HG03432 (cell line): ENCODE results near the gene ZFP36.
"Not testable (repeated sequence)": the region's sequence is repeated elsewhere in the genome, so short reads cannot be mapped to it uniquely, and the experiment has no call there.

Experiments
- ATAC-seq: cut with Tn5 transposase; IDR thresholded peaks from one replicate; pipeline ENCODE4 v1.9.1; 2021; ENCODE audit warnings: mild to moderate bottlenecking, moderate library complexity; ENCODE audit not compliant: unreplicated experiment

The ZFP36 gene

DNA sequence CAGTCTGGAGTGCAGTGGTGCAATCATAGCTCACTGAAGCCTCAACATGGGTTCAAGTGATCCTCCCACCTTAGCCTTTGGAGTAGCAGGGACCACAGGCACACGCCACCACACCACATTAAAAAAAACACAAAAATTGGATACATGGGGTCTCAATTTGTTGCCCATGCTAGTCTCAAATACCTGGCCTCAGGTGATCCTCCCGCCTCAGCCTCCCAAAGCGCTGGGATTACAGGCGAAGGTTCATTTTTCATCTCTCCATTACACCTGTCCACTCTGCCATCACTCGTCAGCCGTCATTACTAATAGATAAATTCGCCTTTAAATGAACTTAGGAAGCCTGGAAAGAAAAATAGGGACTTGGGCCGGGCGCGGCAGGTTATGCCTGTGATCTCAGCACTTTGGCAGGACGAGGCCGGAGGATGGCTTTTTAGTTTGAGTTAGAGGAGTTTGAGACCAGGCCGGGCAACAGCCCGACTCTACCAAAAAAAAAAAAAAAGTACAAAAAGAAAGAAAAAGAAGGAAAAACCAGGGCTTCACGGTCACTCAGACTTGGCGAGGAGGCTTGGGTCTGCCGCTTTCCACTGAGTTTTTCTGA lies 38.0 kb downstream of the ZFP36 start:
- ATAC-seq, result no peak

DNA sequence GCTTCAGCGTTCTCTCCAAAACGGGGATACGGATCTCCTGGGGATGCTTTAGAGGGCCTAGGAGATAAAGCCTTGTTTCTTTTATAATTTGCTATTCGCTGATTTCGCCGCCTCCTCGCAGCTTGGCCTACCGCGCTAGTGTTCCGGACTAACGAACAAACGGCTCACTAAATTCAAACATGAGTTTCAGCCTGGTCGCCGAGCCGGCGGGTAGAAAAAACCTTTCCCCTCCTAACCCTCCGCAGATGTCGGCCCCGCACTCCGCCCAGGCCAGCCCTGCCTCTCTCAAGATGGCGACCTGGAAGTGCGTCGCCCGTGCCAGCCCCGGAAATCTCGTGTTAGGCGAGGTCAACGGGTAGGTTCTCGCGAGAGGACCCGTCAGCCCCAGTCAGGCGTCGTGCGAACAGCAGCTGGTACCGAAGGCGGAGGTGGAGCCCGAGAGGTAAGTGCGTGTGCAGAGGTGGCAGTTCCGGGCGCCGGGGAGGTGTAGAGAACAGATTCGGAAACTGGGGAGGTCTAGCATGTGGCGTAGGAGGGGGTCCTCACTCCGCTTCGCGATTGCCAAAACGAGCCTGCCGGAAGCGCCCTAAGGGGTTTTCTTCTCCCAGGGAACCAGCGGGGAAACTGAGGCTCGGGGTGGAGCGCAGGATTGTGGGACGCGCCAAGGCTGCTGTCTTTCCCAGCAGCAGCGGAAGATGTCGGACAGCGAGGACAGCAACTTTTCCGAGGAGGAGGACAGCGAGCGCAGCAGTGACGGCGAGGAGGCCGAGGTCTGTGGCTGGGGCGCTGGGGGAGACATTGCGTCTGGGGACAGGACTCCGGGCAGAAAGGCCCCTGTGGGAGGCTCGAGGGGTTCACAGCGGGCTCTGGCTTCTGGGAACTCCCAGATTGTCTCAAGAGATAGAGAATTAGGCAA lies 38.8 kb downstream of the ZFP36 start, which contains the start of gene SUPT5H:
Gene SUPT5H, plus strand, starts transcription at position 387 of the 916 bp plus-strand sequence. Its CDS starts 309 bp downstream, at position 696.
- ATAC-seq, result peak; percentile 83

DNA sequence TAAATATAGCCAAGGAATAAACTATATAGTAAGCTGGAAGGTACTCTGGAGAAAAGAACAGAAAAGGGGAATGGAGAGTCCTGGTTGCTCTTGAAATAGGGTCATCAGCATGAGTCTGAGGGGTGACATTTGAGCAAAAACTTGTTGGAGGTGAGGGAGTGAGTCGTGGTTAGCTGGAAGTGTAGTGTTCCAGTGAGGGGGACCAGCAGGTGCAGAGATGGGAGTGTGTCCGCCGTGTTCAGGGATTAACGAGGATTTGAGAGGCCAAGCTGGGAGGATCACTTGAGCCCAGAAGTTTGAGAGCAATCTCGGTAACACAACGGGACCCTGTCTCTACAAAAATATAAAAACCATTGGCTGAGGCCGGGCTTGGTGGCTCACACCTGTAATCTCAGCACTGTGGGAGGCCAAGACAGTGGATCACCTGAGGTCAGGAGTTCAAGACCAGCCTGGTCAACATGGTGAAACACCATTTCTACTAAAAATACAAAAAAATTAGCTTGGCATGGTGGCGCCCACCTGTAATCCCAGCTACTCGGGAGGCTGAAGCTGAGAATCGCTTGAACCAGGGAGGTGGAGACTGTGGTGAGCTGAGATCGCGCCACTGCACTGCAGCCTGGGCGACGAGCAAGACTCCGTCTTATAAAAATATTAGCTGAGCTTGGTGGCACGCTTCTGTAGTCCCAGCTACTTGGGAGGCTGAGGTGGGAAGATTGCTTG lies 39.9 kb downstream of the ZFP36 start:
- no peak for ATAC-seq

DNA sequence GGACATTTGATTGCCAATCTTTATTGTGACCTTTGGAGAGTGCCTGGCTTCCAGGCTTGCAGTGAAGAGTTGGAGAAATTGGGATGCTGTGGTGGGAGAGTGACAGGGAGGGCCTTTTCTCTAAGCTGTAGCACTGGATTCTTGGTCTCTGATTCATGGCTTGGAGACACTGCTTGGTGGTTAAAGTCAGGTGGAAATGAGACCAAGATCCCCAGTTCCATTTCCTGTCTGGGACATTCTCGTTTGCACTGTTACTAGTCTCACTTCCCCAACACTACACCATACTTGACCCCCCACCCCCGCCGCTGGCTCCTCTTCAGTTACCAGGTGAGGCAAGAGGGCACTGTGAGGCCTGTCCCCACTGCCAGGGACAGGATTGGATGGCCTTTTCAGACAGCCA lies 41.6 kb downstream of the ZFP36 start:
- ATAC-seq, result no peak

DNA sequence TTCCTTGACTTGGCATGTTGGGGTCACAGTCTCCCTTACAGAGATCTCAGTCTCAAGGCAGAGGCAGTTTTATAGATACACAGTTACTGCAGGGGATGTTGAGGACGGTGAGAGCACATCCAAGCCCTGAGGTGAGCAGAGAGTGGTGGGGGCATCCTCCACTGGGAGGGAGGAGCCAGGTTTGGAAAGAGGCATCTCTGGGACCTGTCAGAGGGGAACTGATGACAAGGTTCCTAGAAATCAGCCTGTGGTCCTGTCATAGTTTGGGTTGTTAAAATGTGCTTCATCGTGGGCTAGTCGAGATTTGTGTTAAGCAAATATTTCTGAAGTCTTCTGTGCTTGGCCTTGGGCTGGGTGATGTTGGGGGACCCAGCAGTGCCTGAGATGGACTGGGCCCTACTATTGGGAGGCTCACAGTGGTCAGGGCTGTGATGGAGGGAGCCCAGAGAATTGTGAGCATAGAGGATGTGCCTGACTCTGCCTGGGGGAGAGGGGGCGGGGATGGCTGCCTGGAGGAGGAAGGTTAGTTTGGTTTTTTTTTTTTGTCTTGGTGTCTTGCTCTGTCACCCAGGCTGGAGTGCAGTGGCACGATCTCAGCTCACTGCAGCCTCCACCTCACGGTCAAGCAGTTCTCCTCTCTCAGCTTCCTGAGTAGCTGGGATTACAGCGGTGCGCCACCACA lies 42.6 kb downstream of the ZFP36 start:
- ATAC-seq, result no peak

DNA sequence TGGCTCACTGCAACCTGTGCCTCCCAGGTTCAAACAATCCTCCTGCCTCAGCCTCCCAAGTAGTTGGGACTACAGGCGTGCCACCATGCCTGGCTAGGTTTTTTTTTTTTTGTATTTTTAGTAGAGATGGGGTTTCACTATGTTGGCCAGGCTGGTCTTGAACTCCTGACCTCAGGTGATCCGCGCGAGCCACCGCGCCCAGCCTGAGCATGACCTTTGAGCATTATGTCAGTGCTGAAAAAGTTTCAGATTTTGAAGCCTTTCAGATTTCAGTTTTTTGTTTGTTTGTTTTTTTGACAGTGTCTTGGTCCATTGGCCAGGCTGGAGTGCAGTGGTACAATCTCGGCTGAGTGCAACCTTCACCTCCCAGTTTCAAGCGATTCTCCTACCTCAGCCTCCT lies 44.6 kb downstream of the ZFP36 start:
- ATAC-seq, result not testable (repeated sequence)
